Umbilical cord (tissue), 2 donors: ENCODE data around the gene KDM5B. TPM values are rescaled to one million over a fixed set of nuclear protein-coding genes. Genes with fewer than 3 reads are reported as not detected.
A peak's percentile ranks its signal among the peaks of the same experiment; 100 is the strongest.

Source experiments
- DNase-seq: peaks from one replicate; pipeline ENCODE4 v3.0.0-alpha.2; 2015; ENCODE audit warnings: low spot score
- total RNA-seq: library from RNA; depleted of rRNA; stranded (reverse); fragments of >200 nt; gene quantifications from one replicate; pipeline ENCODE4 v1.2.3, GENCODE V29; 2014; ENCODE audit warnings: low replicate concordance; ENCODE audit not compliant: insufficient read depth

Gene KDM5B
- total RNA-seq, 1 donor from 2014 or later = 186 TPM

DNA sequence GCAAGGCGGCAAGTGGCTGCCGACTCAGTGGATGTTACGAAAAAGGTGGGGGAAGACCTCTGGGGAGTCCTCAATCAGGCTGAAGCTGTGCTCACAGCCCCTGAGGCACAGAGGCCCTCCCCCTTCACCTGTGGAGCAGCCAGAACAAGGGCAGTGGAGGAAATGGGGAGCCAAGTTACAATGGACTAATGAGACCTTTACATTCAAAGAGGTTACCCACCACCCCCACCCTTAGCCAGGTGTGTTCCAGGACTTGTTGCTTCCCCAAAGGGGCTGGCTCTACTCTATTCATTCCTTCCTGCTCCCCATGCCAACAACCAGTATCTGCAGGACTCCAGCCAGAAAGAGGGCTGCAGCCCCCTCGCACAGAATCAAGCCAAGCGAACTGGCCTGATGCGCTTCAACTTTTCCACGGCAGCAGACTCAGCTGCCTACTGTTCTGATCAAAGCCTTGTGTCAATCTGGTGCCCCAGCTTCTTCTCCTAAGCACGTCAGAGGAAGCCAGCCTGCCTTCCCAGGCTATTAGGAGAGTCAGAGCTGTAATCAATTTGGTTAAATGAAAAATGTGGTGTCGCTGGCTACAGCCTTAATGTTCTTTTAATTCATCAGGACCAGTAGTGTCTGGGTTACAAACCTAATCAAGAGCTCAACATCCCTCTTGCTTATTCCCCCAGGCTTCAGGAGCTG lies 96.1 kb downstream of the KDM5B start:
- DNase-seq = no peak

- DNase-seq = peak; percentile 52
Measured at GRCh38 chr1:202710070-202711045, 97.9 kb downstream of the KDM5B start, which contains the start of gene SYT2. SYT2 (minus strand) TSS chr1:202710454; CDS start chr1:202605772, 104,682 bp downstream.

GRCh38 chr1:202709276-202710041 lies 98.8 kb downstream of the KDM5B start:
- DNase-seq = no peak

DNA sequence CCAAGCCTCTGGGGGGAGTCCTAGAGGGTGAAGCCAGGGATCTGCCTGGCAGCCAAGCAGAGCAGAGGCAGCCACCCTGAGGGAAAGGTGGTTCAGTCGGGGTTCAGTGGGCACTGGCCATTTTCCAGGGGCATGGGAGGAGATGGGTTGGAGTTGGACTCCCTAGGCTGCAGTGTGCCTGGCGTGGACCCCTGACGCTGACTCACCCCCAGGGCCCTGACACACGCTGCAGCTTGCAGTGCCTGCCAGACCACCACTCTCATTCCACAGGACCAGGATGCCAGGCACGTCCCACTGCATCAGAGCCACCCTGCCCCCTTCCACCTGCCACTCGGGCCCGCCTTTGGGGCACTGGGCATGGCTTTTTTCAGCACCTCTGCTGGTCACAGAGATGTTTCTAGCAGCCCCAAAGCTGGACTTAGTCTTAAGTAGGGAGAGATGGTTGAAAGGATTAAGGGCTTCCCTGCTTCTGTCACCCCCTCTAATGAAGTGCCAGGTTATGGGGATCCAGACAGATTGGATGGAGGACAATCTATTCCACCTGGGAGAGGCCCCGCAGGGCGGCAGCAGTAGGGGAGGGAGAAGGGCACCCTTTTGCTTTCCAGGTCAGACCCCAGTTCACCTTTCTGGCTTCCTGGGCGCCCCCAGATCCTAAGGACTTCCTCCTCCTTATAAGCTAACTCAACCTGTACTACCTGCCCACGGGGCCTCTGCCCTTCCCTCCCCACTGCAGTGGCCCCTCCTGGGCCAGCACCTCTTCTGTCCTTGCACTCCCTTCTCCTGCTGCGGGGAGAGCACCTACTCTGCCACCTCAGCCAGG lies 99.6 kb downstream of the KDM5B start:
- no peak for DNase-seq

DNA sequence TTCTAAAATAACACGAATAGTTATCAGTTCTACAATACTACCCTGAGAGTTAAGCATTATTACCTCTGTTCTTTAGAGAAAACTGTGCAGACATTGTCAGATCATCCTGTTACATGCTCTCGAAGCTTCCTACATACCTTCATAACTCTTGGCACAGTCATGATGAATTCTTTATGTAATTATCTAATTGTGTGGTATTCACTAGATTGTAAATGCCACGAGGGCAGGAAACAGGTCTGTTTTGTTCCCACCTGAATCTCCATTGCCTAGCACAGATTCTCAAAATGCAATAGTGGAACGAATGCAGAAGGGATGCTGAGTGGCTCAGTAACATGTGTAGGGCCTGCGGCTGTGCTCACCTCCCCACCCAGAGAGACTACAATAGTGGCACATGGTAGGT lies 101.4 kb downstream of the KDM5B start:
- DNase-seq = no peak

DNA sequence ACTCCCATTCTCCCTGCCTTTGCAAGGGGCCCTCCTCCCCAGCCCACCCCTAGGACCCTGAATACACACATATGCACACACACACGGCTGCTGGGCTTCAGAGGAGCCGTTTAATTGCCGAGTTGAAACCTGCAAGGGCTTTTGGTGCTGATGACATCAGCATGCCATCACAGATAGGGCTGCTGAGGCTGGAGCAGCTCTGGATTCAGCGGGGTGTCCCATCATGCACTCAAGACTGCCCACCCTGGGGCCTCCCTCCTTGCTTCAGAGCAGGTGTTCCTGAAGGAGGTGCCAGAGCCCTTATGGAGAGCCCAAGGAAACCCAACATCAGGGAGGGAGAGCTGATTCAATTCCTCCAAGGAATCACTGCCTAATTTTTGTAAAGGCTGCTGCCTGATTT lies 103.6 kb downstream of the KDM5B start:
- no peak for DNase-seq

- DNase-seq = no peak
Measured at GRCh38 chr1:202703191-202703590, 105.0 kb downstream of the KDM5B start.

DNA sequence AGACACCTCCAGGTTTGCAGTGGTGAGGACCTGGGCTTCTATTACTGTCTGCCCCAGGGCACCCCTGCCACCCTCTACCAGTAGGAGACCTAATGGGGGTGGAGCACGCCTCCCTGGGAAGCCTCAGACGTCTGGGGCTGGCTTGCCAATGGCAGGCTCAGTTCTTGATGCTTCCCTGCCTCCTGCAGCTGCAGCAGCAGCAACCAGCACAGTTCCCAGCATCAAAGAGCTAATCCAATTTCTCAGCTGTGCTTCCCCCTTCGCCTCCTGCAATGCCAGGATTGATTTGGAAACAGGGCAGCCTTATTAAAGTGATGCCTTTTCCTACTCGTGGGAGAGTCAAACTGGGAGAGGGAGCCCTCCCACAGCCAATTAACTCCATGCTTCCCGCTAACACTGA lies 106.1 kb downstream of the KDM5B start:
- DNase-seq = no peak

DNA sequence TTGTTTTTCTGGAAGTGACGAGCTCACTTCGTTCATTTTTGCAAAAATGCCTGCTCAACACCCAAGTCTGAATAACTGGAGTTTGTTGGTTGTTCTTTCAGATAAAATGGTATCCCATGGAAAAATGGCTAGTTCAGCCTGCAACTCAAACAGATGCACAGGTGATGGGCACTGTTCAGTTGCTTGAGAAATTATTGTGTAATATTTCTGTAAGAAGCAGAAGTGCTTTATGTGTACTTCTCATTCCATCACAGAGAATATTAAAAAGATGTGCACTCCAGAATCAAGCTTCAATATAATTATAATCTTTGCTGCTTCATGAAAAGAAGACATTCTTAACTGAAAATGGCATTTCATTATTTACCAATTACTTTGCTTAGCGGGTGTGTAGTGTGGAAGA lies 107.0 kb downstream of the KDM5B start:
- no peak for DNase-seq

- DNase-seq = no peak
Measured at GRCh38 chr1:202700061-202700460, 108.2 kb downstream of the KDM5B start.

GRCh38 chr1:202698276-202698675 lies 109.9 kb downstream of the KDM5B start:
- DNase-seq = no peak

DNA sequence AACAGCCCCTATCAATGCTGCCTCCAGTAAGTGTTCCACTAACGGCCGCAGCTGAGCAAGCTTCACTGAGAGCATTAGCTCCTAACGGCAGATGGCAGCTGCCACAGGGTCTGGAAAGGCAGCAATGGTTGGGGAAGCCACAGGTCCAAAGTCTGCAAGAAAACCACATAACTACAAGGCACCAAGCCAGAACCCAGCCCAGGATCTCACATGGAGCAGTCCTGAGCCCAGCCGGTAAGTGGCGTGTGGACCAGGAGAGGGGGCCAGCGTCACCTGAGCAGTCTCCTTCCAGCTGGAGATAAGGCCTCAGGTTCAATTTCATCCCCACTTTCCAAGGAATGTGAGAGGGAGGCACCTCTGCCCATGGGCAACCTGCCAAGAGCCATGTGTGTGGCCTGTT lies 111.2 kb downstream of the KDM5B start:
- DNase-seq = no peak

- no peak for DNase-seq
Measured at GRCh38 chr1:202694314-202694713, 113.9 kb downstream of the KDM5B start.

DNA sequence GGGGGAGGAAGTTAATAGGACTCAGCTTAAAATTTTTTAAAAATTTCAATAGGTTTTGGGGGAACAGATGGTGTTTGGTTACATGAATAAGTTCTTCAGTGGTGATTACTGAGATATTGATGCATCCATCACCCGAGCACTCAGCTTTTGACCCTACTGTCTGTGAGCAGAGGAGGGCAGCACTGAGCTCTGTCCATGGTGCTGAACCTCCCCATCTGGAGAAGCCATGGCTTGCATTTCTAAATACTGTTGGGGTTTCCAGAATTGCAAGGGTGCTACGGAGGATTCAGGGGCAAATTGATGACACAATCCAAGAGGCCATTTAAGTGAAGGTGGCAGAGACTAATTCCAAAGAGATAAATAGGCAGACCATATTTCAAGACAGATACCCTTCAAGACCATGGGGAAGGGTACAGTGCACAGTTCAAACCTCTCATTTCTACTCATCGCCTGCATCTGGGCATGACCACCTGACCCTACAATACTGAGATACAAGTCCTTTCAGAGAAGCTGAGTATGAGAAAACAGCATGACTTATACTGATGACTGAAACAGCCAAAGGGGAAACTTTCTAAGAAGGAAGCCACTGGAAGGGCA lies 115.2 kb downstream of the KDM5B start:
- peak; percentile 69 for DNase-seq

- DNase-seq = no peak
Measured at GRCh38 chr1:202691816-202692215, 116.4 kb downstream of the KDM5B start.

DNA sequence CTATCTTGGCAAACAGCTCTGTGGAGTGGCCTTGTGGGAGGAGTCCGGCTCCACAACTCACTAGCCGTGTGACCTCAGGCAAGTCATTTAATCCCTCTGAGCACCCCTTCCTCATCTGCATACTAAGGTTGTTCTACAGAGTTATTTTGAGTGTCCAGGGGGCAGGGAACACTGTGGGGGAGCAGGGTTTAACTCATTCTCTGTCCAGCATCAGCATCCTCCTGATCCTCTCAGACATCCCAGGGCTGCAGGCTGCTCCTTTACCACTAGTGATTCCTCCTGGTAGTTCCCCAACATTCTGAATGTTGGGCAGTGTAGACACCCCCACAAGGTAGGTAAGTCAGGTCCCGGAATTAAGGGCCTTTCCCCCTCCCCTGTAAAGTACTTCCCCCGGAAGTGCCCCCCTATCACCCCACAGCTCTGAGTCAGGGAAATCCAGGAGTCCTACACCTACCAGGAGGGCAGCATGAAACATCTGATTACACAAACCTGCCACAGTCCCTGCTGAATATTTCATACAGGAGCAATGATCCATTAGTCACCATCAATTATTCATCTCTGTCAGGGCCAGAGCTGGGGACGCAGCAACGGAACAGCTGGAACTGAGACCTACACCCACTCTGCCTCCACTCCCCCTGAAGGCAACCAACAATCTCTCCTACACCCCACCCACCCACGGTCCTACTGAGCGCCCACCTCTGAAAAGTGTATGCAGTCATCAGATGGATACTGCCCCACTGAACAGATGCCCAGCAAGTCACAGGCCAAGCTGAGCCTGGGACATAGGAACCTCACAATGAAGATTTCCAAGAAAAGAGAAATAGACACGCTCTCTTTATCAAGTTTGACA lies 118.5 kb downstream of the KDM5B start:
- DNase-seq = no peak

- DNase-seq = no peak
Measured at GRCh38 chr1:202689082-202689481, 119.1 kb downstream of the KDM5B start.

- no peak for DNase-seq
Measured at GRCh38 chr1:202688401-202688800, 119.8 kb downstream of the KDM5B start.

DNA sequence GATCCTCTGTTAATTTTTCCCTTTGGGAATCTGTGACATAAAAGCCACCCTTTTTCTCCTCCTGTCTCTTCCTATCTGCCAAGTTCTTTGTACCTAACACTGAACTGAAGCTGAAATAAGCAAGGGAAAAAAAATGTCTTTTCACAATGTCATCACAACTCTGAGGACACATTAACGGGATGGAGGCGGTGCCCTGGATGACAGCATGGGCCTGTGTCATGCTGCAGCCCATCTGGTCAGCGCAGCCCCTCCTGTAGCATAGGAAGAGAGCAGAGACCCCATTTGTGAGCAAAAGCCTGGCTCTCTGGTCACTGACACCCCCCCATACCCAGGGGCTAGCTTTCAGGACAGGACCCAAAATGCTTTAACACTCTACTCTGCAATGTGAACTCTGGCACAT lies 120.4 kb downstream of the KDM5B start:
- no peak for DNase-seq

DNA sequence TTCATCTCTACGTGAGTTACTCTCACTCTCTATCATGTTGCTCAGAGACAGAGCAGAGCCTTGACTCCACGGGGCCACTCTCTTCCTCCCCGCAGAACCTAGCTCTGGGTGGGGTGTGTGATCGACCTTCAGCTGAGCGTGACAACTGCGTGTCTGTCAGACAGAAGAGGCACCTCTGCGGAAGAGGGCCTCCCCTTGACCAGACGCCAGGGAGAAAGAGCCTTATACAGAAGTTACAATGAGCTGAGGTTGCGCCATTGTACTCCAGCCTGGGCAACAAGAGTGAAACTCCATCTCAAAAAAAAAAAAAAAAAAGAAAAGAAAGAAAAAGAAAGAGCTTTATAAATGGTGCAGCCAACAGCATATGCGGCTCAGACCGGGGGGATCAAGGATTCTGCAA lies 120.9 kb downstream of the KDM5B start:
- DNase-seq = no peak
